PC-9 (cell line): ENCODE measurements around the gene JARID2.

Experiments used
- EZH2 ChIP-seq: fragments of 200-600 bp; sonication (generic); IDR thresholded peaks from 2 replicates; pipeline ENCODE4 v1.8.0; 2017; ENCODE audit warnings: antibody characterized with exemption, low read depth
- TF ChIP-seq, protein P1 (sequence below): fragments of 200-600 bp; sonication (generic); conservative IDR thresholded peaks from 2 replicates; pipeline ENCODE4 v1.6.1; 2017; ENCODE audit warnings: mixed run types, antibody characterized with exemption, mild to moderate bottlenecking, moderate library complexity

DNA sequence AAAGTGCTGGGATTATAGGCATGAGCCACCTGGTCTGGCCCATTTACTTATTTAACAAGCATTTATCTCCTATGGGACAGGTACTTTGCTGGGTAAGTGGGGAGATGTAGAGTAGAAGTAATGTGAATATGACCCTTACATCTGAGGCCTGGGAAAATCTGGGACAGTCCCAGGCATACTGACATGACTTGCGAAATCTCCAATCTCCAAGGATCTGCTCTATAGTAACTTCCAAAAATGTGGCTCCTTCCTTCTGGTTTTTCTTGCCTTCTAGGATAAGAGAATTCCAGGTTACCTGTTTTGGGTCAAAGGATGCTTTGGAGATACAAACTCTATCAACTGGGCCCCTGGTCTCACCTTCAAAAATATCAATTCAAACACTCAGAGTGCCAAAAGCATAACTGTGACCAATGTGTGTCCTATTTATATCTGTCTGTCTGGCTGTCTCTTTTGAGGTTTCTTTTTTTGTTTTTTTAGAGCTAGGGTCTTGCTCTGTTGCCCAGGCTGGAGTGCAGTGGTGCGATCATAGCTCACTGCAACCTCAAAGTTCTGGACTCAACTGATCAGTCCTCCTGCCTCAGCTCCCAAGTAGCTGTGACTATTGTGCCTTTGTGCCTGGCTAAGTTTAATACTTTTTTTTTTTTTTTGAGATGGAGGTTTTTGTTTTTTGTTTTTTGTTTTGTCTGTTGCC, 11.7 kb upstream of the JARID2 start:
- TF ChIP-seq, protein P1, sequence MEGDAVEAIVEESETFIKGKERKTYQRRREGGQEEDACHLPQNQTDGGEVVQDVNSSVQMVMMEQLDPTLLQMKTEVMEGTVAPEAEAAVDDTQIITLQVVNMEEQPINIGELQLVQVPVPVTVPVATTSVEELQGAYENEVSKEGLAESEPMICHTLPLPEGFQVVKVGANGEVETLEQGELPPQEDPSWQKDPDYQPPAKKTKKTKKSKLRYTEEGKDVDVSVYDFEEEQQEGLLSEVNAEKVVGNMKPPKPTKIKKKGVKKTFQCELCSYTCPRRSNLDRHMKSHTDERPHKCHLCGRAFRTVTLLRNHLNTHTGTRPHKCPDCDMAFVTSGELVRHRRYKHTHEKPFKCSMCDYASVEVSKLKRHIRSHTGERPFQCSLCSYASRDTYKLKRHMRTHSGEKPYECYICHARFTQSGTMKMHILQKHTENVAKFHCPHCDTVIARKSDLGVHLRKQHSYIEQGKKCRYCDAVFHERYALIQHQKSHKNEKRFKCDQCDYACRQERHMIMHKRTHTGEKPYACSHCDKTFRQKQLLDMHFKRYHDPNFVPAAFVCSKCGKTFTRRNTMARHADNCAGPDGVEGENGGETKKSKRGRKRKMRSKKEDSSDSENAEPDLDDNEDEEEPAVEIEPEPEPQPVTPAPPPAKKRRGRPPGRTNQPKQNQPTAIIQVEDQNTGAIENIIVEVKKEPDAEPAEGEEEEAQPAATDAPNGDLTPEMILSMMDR, result no peak
- TF ChIP-seq EZH2, result no peak
